ENCODE measurements around the gene ST7L. TPM values are rescaled to one million over a fixed set of nuclear protein-coding genes. Genes with fewer than 3 reads are reported as not detected.

Gene ST7L
- total and polyA plus RNA-seq, 10 of the 15 experiments (the other 5 are each of a cell fraction or from before 2014, with no cell fraction given), result 3.6 to 13.7 (median 8.9) TPM

GRCh38 chr1:112626193-112626592 lies 7.3 kb upstream of the ST7L start:
- Histone ChIP-seq H3K4me3 (no peak overlapping the region), H3K9ac (ENCODE audit: control insufficient read depth, insufficient read depth, low read length) (no peak overlapping the region), H3K36me3 (ENCODE audit: control insufficient read depth in 2 of 2, insufficient read depth in 2 of 2, low read length in 1 of 2) (peaks cover 0 to 16% of the 10 kb centered on the region in 2 experiments), H3K4me1 (ENCODE audit: control insufficient read depth, insufficient read depth, low read length) (peaks cover 7% of the 10 kb centered on the region; the same call in 1 of the 2 replicates), H3K27me3 (replicated peaks in 1 of 2; ENCODE audit: control insufficient read depth in 2 of 2, insufficient read depth in 2 of 2, low read length in 1 of 2) (no peaks in the 10 kb centered on the region), H3K9me3 (replicated peaks; ENCODE audit: control insufficient read depth, insufficient read depth, low read length) (no peaks in the 10 kb centered on the region), H3K27ac (ENCODE audit: control insufficient read depth, insufficient read depth) (no peak overlapping the region), H3K79me2 (ENCODE audit: control insufficient read depth, insufficient read depth, low read length) (peaks cover 92% of the 10 kb centered on the region), H2AFZ (ENCODE audit: control insufficient read depth, low read depth, low read length) (no peak overlapping the region), H3K4me2 (ENCODE audit: control insufficient read depth, insufficient read depth) (0 out of 2 replicates have a peak overlapping the region, but pooled peaks have one; percentile 12), H4K20me1 (ENCODE audit: control insufficient read depth, insufficient read depth) (peaks cover 7% of the 10 kb centered on the region)
- ATAC-seq (no peak), FAIRE-seq (no peak), DNase-seq (ENCODE audit: low read depth, low spot score) (no peak)
- CTCF ChIA-PET, result interaction anchor here (1.6 kb wide), 1 partner anchor 234 kb away, joined by 5 read pairs; no protein-coding TSS in a partner anchor
- no peak for TF ChIP-seq NFYB (IDR thresholded peaks at IDR 0.05; ENCODE audit: insufficient read depth, low read depth, low read length)
- TF ChIP-seq GABPA (IDR thresholded peaks at IDR 0.05; ENCODE audit: low read depth), result no peak
- no peak for TF ChIP-seq DPF2 (IDR thresholded peaks at IDR 0.05)
- no peak for TF ChIP-seq HCFC1 (IDR thresholded peaks at IDR 0.05; ENCODE audit: low read length)
- TF ChIP-seq FOXM1 (IDR thresholded peaks at IDR 0.05; ENCODE audit: low read depth, low read length), result no peak
- TF ChIP-seq, protein P1, sequence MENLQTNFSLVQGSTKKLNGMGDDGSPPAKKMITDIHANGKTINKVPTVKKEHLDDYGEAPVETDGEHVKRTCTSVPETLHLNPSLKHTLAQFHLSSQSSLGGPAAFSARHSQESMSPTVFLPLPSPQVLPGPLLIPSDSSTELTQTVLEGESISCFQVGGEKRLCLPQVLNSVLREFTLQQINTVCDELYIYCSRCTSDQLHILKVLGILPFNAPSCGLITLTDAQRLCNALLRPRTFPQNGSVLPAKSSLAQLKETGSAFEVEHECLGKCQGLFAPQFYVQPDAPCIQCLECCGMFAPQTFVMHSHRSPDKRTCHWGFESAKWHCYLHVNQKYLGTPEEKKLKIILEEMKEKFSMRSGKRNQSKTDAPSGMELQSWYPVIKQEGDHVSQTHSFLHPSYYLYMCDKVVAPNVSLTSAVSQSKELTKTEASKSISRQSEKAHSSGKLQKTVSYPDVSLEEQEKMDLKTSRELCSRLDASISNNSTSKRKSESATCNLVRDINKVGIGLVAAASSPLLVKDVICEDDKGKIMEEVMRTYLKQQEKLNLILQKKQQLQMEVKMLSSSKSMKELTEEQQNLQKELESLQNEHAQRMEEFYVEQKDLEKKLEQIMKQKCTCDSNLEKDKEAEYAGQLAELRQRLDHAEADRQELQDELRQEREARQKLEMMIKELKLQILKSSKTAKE (IDR thresholded peaks at IDR 0.05; ENCODE audit: low read depth, poor library complexity, severe bottlenecking), result no peak
- no peak for TF ChIP-seq TCF7 (IDR thresholded peaks at IDR 0.05; ENCODE audit: borderline replicate concordance)
- no peak for TF ChIP-seq ZNF384 (IDR thresholded peaks at IDR 0.05; ENCODE audit: borderline replicate concordance, low read depth, low read length)
- TF ChIP-seq RB1 (IDR thresholded peaks at IDR 0.05; ENCODE audit: borderline replicate concordance), result no peak
- TF ChIP-seq MLLT1 (IDR thresholded peaks at IDR 0.05), result no peak
- no peak for TF ChIP-seq CBX5 (IDR thresholded peaks at IDR 0.05; ENCODE audit: low read depth)
- no peak for TF ChIP-seq SUPT20H (IDR thresholded peaks at IDR 0.05; ENCODE audit: borderline replicate concordance, control insufficient read depth, low read depth, low read length)
- TF ChIP-seq FOXK2 (IDR thresholded peaks at IDR 0.05), result no peak
- no peak for TF ChIP-seq ASH2L (IDR thresholded peaks at IDR 0.05; ENCODE audit: borderline replicate concordance, low read depth)
- no peak for TF ChIP-seq ZSCAN29 (IDR thresholded peaks at IDR 0.05)
- no peak for TF ChIP-seq SUZ12 (IDR thresholded peaks at IDR 0.05; ENCODE audit: unreplicated experiment)
- TF ChIP-seq IRF4 (IDR thresholded peaks at IDR 0.05; ENCODE audit: low read depth, low read length), result no peak
- SMC1A ChIA-PET (ENCODE audit: uncharacterized antibody, unreplicated experiment), result interaction anchor here (0.7 to 3.0 kb wide), 2 partner anchors 10 to 45 kb away, joined by 4 to 24 read pairs; no protein-coding TSS in a partner anchor
- POLR2A ChIA-PET, result interaction anchor here (0.7 to 1.0 kb wide), 4 partner anchors 8 to 79 kb away, joined by 3 to 5 read pairs (median 4); no protein-coding TSS in a partner anchor
- in situ Hi-C loops (cut with MboI) (no loop called here), intact Hi-C loops (cut with micrococcal nuclease; ENCODE audit: unreplicated experiment) (no loop called here)
- 83% methylated on average over 5 of the region's 5 CpGs for WGBS (ENCODE audit: insufficient coverage, insufficient replicate concordance, low lambda C conversion rate, missing lambda C conversion rate)
- RAD21 ChIA-PET (ENCODE audit: unreplicated experiment), result interaction anchor here (1.6 kb wide), 1 partner anchor 48 kb away, joined by 5 read pairs; the partner anchor contains the start of gene MOV10
- no TSS peak for BruUV-seq (replicated peaks)

Data from GM12878 (cell line).